Fibroblast of lung (primary cell): ENCODE results near the gene TGM5.

Experiments used
- EZH2 ChIP-seq: IDR thresholded peaks from 2 replicates; pipeline ENCODE4 v1.5.1; 2012; ENCODE audit warnings: low read length, control low read depth, mild to moderate bottlenecking; ENCODE audit errors: missing control alignments
- TF ChIP-seq, protein P1 (sequence below), 2 donors: IDR thresholded peaks in 1 of 2; conservative IDR thresholded peaks in 1 of 2; 1 replicate in 1 of 2; 2 replicates in 1 of 2; pipeline ENCODE4 v1.5.1; 2011 to 2012; ENCODE audit warnings: low read length in 2 of 2, control low read depth in 1 of 2, inconsistent platforms in 1 of 2, low read depth in 1 of 2, mild to moderate bottlenecking in 1 of 2

DNA sequence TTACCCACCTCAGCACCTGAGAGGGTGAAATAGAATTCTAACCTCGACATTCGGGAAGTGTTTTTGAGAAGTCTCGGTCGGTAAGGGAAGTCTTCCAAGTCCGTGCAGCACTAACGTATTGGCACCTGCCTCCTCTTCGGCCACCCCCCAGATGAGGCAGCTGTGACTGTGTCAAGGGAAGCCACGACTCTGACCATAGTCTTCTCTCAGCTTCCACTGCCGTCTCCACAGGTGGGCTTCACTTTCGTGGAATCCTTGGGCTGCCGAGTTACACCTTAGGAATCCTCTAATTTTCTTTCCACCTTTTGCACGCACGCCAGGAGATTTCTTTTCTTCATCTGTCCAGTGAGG is 80.8 kb downstream of the TGM5 start:
- TF ChIP-seq, protein P1, sequence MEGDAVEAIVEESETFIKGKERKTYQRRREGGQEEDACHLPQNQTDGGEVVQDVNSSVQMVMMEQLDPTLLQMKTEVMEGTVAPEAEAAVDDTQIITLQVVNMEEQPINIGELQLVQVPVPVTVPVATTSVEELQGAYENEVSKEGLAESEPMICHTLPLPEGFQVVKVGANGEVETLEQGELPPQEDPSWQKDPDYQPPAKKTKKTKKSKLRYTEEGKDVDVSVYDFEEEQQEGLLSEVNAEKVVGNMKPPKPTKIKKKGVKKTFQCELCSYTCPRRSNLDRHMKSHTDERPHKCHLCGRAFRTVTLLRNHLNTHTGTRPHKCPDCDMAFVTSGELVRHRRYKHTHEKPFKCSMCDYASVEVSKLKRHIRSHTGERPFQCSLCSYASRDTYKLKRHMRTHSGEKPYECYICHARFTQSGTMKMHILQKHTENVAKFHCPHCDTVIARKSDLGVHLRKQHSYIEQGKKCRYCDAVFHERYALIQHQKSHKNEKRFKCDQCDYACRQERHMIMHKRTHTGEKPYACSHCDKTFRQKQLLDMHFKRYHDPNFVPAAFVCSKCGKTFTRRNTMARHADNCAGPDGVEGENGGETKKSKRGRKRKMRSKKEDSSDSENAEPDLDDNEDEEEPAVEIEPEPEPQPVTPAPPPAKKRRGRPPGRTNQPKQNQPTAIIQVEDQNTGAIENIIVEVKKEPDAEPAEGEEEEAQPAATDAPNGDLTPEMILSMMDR (conservative IDR thresholded peaks at IDR 0.05 in 1 of 2, IDR thresholded peaks at IDR 0.05 in 1 of 2; ENCODE audit: low read depth in 1 of 2, low read length in 2 of 2), result no peak
- no peak for TF ChIP-seq EZH2
